ENCODE measurements around the gene SASS6. TPM values are rescaled to one million over a fixed set of nuclear protein-coding genes. Genes with fewer than 3 reads are reported as not detected.

SASS6 gene
- total RNA-seq, 1 experiment from 2014 or later: 7.5 TPM

DNA sequence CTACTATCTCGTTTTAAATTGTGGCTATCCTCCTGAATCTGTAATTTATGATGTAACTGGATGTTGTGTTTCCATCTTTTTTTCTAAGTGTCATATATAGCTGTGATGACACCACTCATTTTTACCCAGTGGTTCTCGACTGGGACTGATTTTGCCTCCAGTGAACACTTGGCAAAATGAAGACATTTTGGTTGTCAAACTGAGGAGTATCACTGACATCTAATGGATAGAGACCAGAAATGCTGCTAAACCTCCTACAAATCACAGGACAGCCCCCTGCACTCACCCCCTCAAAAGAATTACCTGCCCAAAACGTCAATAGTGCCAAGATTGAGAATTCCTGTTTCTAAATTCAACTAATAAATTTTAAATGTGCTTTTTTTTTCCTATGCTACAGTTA, 2.1 kb upstream of the SASS6 start:
- Mint-ChIP-seq H3K27me3 (ENCODE audit: insufficient read depth, unreplicated experiment) (no peaks in the 10 kb centered on the region), H3K36me3 (ENCODE audit: insufficient read depth, unreplicated experiment) (peaks cover 32% of the 10 kb centered on the region), H3K9me3 (ENCODE audit: unreplicated experiment) (no peaks in the 10 kb centered on the region), H3K4me3 (ENCODE audit: unreplicated experiment) (peak overlapping the region; percentile 86), H3K4me1 (ENCODE audit: insufficient read depth, unreplicated experiment) (peaks cover 12% of the 10 kb centered on the region), H3K27ac (ENCODE audit: low read depth, unreplicated experiment) (no peak overlapping the region)
- no TSS peak for BruUV-seq (replicated peaks)
- intact Hi-C loops (cut with micrococcal nuclease): loop anchor here (5.0 to 10.0 kb wide), 2 partner anchors 328 to 760 kb away; partner anchors contain the start of genes EXTL2 and SLC30A7
- CTCF ChIA-PET: interaction anchor here (0.6 to 1.7 kb wide), 3 partner anchors 54 to 343 kb away, joined by 3 to 12 read pairs (median 4); no protein-coding TSS in a partner anchor
- TF ChIP-seq, protein P1, sequence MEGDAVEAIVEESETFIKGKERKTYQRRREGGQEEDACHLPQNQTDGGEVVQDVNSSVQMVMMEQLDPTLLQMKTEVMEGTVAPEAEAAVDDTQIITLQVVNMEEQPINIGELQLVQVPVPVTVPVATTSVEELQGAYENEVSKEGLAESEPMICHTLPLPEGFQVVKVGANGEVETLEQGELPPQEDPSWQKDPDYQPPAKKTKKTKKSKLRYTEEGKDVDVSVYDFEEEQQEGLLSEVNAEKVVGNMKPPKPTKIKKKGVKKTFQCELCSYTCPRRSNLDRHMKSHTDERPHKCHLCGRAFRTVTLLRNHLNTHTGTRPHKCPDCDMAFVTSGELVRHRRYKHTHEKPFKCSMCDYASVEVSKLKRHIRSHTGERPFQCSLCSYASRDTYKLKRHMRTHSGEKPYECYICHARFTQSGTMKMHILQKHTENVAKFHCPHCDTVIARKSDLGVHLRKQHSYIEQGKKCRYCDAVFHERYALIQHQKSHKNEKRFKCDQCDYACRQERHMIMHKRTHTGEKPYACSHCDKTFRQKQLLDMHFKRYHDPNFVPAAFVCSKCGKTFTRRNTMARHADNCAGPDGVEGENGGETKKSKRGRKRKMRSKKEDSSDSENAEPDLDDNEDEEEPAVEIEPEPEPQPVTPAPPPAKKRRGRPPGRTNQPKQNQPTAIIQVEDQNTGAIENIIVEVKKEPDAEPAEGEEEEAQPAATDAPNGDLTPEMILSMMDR (IDR thresholded peaks at IDR 0.05; ENCODE audit: unreplicated experiment): no peak
- peak; percentile 10 for DNase-seq (ENCODE audit: unreplicated experiment)
- POLR2A ChIA-PET: interaction anchor here (1.0 kb wide), 1 partner anchor 97 kb away, joined by 3 read pairs; a partner anchor contains a TSS

DNA sequence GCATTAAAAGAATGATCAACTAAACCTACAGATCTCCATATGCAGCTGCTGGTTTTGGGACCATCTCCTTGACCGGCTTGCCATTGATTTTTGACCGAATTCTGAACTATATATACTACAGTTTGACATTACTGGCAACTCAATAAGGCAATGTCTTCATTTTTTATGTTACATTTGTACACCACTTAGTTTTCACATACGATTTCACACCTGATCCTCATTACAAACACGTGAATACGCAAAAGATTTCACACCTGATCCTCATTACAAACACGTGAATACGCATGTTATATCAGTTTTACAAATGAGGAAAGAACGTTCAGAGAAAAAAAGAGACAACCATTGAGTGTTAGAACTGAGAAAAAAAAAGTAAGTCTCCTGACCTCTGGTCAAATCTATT, 1.1 kb downstream of the SASS6 start:
- ChIA-PET CTCF (no interaction called here), POLR2A (interaction anchor here (0.5 to 1.8 kb wide), 3 partner anchors 92 to 368 kb away, joined by 3 to 5 read pairs (median 4); no protein-coding TSS in a partner anchor)
- no peaks in the 10 kb centered on the region for H3K27me3 Mint-ChIP-seq (ENCODE audit: insufficient read depth, unreplicated experiment)

DNA sequence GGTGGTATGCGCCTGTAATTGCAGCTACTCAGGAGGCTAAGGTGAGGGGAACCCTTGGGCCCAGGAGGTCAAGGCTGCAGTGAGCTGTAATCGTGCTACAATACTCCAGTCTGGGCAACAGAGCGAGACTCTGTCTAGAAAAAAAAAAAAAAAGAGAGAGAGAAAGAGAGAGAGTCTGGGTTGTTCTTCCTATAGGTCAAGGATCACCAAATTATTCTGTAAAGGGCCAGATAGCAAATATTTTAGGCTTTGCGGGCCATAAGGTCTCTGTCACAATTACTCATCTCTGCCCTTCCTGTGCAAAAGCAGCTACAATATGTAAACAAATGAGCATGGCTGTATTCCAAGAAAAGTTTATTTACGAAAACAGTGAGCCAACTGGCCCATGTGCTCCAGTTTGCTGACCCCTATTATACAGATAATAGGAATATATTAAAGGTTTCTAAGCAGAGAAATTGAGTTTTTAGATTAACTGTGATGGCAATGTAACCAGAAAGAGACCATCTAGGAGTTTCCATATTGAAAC, 2.1 kb downstream of the SASS6 start:
- ChIA-PET POLR2A (interaction anchor here (1.0 to 1.8 kb wide), 5 partner anchors 82 to 365 kb away, joined by 3 to 9 read pairs (median 4); partner anchors contain the start of genes AGL and FRRS1), CTCF (no interaction called here)
- H3K27me3 Mint-ChIP-seq (ENCODE audit: insufficient read depth, unreplicated experiment): no peaks in the 10 kb centered on the region
- H3K36me3 Mint-ChIP-seq (ENCODE audit: insufficient read depth, unreplicated experiment): no peaks in the 10 kb centered on the region
- H3K4me3 Mint-ChIP-seq (ENCODE audit: unreplicated experiment): peak overlapping the region; percentile 86
- intact Hi-C loops (cut with micrococcal nuclease): loop anchor here (5.0 to 10.0 kb wide), 2 partner anchors 323 to 764 kb away; partner anchors contain the start of genes EXTL2 and SLC30A7
- no peaks in the 10 kb centered on the region for H3K9me3 Mint-ChIP-seq (ENCODE audit: unreplicated experiment)
- BruUV-seq (replicated peaks): no TSS peak
- peak; percentile 58 for DNase-seq (ENCODE audit: unreplicated experiment)
- peak overlapping the region; percentile 42 for H3K27ac Mint-ChIP-seq (ENCODE audit: low read depth, unreplicated experiment)
- TF ChIP-seq, protein P1 (IDR thresholded peaks at IDR 0.05; ENCODE audit: unreplicated experiment): no peak
- H3K4me1 Mint-ChIP-seq (ENCODE audit: insufficient read depth, unreplicated experiment): peaks cover 19% of the 10 kb centered on the region

More for the DNA sequence above, 1.1 kb downstream of the SASS6 start:
- DNase-seq (ENCODE audit: unreplicated experiment): no peak
- Mint-ChIP-seq H3K4me3 (ENCODE audit: unreplicated experiment) (peak overlapping the region; percentile 86), H3K9me3 (ENCODE audit: unreplicated experiment) (no peaks in the 10 kb centered on the region), H3K27ac (ENCODE audit: low read depth, unreplicated experiment) (peak overlapping the region; percentile 75), H3K4me1 (ENCODE audit: insufficient read depth, unreplicated experiment) (peaks cover 19% of the 10 kb centered on the region), H3K36me3 (ENCODE audit: insufficient read depth, unreplicated experiment) (peaks cover 2% of the 10 kb centered on the region)
- TF ChIP-seq, protein P1 (IDR thresholded peaks at IDR 0.05; ENCODE audit: unreplicated experiment): no peak
- intact Hi-C loops (cut with micrococcal nuclease): loop anchor here (2.0 to 10.0 kb wide), 7 partner anchors 95 to 763 kb away; partner anchors contain the start of genes CDC14A, EXTL2, RTCA and SLC30A7
- no TSS peak for BruUV-seq (replicated peaks)

DNA sequence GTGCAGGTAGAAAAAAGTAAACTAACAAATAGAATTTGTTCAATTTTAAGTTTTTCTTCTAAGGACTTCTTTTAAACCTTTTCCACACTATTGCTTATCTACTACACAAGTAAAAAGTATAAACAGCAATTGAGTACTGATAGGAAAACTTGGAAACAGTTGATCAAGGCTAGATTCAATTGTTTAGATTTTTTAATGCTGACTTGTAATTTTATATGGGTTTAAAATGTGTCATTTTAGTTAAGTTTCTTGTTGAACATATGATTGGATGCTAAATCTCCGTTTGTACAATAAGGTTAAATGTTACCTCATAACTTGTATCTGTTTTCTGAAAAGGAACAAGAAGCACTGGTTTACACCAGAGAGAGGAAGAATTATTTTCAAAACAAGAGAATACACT, 5.5 kb downstream of the SASS6 start:
- ChIA-PET POLR2A (no interaction called here), CTCF (no interaction called here)
- no peaks in the 10 kb centered on the region for H3K27me3 Mint-ChIP-seq (ENCODE audit: insufficient read depth, unreplicated experiment)
- no TSS peak for BruUV-seq (replicated peaks)
- no peak overlapping the region for H3K27ac Mint-ChIP-seq (ENCODE audit: low read depth, unreplicated experiment)
- TF ChIP-seq, protein P1 (IDR thresholded peaks at IDR 0.05; ENCODE audit: unreplicated experiment): no peak
- no peaks in the 10 kb centered on the region for H3K9me3 Mint-ChIP-seq (ENCODE audit: unreplicated experiment)
- H3K4me3 Mint-ChIP-seq (ENCODE audit: unreplicated experiment): no peak overlapping the region
- intact Hi-C loops (cut with micrococcal nuclease): no loop called here
- H3K36me3 Mint-ChIP-seq (ENCODE audit: insufficient read depth, unreplicated experiment): no peaks in the 10 kb centered on the region
- no peak for DNase-seq (ENCODE audit: unreplicated experiment)
- H3K4me1 Mint-ChIP-seq (ENCODE audit: insufficient read depth, unreplicated experiment): peaks cover 9% of the 10 kb centered on the region

Data from MCF 10A (cell line).